ENCODE results near the gene SMURF2.

GRCh38 chr17:64648234-64648633, 13.9 kb downstream of the SMURF2 start:
- no peak for TF ChIP-seq CTCF (IDR thresholded peaks at IDR 0.05)
- no peak for TF ChIP-seq POLR2A (IDR thresholded peaks at IDR 0.05)

Data from heart left ventricle (tissue), 13 donors.